SK-N-SH treated with all-trans-retinoic acid at 6 μM for 48 hours (cell line): ENCODE data around the gene TMEM259.
"Not testable (repeated sequence)": the region's sequence is repeated elsewhere in the genome, so short reads cannot be mapped to it uniquely, and the experiment has no call there.

Source experiments
- CSDC2 ChIP-seq: fragments of 250-450 bp; sonication (Bioruptor Pico); IDR thresholded peaks from 2 replicates; pipeline ENCODE4 v1.5.0; 2020; ENCODE audit warnings: mild to moderate bottlenecking, moderate library complexity
- OSR1 ChIP-seq: fragments of 250-450 bp; sonication (Bioruptor Pico); IDR thresholded peaks from 2 replicates; pipeline ENCODE4 v1.8.0; 2022; ENCODE audit warnings: moderate library complexity, mild to moderate bottlenecking, inconsistent platforms
- TOX ChIP-seq: fragments of 250-450 bp; sonication (Bioruptor Pico); IDR thresholded peaks from 2 replicates; pipeline ENCODE4 v1.8.0; 2021; ENCODE audit warnings: mild to moderate bottlenecking, moderate library complexity, borderline replicate concordance
- ZFP30 ChIP-seq: fragments of 450-650 bp; formaldehyde crosslinking; IDR thresholded peaks from 2 replicates; pipeline ENCODE4 v1.5.0; 2022; ENCODE audit warnings: mild to moderate bottlenecking, moderate library complexity
- ZNF565 ChIP-seq: fragments of 450-650 bp; formaldehyde crosslinking; conservative IDR thresholded peaks from 2 replicates; pipeline ENCODE4 v1.5.0; 2020; ENCODE audit warnings: low read depth, mild to moderate bottlenecking, moderate library complexity
- ZNF8 ChIP-seq: fragments of 450-650 bp; formaldehyde crosslinking; IDR thresholded peaks from 2 replicates; pipeline ENCODE4 v1.5.0; 2020; ENCODE audit warnings: mild to moderate bottlenecking, moderate library complexity
- TF ChIP-seq, protein P1 (sequence below): fragments of 250-450 bp; sonication (Bioruptor Pico); IDR thresholded peaks from 2 replicates; pipeline ENCODE4 v1.5.1; 2021; ENCODE audit warnings: mild to moderate bottlenecking, moderate library complexity

DNA sequence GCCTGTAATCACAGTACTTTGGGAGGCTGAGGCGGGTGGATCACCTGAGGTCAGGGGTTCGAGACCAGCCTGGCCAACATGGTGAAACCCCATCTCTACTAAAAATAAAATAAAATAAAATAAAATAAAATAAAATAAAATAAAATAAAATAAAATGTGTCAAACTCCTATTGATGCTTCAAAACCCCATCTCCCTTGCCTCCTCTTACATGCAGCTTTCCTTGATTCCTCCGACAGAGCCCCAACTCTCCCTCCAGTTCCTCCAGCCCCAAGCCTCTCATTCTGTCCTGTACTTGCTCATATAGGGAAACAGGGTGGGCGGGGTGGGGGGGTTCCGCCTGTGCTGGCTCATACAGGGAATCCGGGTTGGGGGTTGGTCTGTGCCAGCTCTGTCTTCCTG lies 4.2 kb upstream of the TMEM259 start:
- not testable (repeated sequence) for TF ChIP-seq ZFP30 (CRISPR knock-in tag); CSDC2 (CRISPR knock-in tag); OSR1 (CRISPR knock-in tag); ZNF8; TOX; ZNF565 (CRISPR knock-in tag)
- TF ChIP-seq, protein P1, sequence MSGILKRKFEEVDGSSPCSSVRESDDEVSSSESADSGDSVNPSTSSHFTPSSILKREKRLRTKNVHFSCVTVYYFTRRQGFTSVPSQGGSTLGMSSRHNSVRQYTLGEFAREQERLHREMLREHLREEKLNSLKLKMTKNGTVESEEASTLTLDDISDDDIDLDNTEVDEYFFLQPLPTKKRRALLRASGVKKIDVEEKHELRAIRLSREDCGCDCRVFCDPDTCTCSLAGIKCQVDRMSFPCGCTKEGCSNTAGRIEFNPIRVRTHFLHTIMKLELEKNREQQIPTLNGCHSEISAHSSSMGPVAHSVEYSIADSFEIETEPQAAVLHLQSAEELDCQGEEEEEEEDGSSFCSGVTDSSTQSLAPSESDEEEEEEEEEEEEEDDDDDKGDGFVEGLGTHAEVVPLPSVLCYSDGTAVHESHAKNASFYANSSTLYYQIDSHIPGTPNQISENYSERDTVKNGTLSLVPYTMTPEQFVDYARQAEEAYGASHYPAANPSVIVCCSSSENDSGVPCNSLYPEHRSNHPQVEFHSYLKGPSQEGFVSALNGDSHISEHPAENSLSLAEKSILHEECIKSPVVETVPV (CRISPR knock-in tag): not testable (repeated sequence)
